Fibroblast of skin of scalp (primary cell): ENCODE measurements around the gene SLC39A10.
"Not testable (repeated sequence)": the region's sequence is repeated elsewhere in the genome, so short reads cannot be mapped to it uniquely, and the experiment has no call there.

Source experiments
- DNase-seq: peaks from one replicate; pipeline ENCODE4 v3.0.0-alpha.2; 2013

SLC39A10 gene

DNA sequence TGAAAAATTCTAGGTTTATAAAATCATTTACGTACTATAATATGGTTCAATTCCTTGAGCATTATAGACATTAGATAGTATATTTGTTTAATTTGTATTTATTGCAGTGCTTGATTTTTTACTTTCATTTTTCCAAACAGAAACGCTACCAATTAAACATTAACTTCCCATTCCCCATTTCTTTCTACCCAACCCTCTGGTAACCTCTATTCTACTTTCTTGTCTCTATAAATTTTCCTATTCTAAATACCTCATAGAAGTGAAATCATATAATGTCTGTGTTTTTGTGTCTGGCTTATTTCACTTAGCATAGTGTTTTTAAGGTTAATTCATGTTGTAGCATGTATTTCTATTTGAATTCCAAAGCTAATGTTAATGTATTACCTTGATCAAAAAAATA, 11.6 kb upstream of the SLC39A10 start:
- DNase-seq = no peak

DNA sequence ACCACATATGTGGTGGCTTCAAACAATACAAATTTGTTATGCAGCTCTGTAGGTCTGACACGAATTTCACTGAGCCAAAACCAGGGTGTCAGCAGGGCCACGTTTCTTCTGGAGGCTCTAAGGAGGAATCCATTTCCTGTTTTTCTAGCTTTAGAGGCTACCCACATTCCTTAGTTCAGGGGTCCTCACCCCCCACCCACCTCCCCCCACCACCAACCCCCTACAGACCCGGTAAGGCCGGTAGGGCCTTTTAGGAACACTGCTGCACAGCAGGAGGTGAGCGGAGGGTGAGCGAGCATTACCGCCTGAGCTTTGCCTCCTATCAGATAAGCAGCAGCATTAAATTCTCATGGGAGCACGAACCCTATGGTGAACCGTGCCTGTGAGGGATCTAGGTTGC, 10.6 kb upstream of the SLC39A10 start:
- DNase-seq = no peak

DNA sequence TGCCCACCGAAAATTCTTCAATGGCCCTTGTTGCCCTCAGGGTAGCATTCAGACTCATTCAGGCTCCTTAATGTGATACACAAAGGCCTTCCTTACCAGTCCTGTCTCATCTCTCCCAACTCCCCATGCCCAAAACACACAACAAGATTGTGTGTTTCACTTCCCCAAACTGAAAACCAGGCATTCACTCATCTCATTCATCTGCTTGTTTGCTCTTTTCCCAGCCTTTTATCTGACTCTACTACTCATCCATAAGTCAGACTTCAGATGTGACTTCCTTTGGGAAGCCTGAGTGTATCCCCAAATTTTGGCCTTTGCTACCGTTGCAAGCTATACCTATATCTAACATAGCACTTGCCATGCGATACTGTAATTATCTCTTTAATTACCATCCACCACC, 9.7 kb upstream of the SLC39A10 start:
- DNase-seq = no peak

DNA sequence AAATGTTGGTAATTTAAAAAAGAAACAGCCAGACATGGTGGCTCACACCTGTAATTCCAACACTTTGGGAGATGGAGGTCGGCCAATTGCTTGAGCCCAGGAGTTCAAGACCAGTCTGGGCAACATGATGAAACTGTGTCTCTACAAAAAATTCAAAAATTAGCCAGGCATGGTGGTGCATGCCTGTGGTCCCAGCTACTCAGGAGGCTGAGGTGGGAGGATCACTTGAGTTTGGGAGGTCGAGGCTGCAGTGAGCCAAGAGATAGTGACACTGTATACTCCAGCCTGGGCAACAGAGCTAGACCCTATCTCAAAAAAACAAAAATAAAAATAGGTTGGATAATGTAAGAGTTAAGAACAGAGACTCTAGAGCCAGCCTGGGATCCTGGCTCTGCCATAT, 8.7 kb upstream of the SLC39A10 start:
- not testable (repeated sequence) for DNase-seq

DNA sequence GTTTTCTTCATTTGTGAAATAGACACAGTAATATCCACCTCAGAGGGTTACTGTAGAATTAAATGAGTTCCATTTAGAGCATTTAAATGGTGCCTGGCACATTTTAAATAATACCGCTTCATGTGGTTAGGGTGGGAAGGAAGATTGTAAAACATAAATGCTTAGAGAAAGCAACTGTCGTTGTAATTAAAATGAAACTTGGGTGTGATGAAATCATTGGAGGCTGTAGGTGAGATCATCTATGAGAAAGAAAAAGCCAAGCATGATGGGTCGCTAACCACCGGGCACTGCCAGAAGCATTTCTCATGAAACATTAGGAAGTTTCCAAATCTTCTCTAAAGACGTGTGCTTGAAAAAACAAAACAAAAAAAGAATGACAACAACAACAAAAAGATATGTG, 8.2 kb upstream of the SLC39A10 start:
- DNase-seq = no peak

DNA sequence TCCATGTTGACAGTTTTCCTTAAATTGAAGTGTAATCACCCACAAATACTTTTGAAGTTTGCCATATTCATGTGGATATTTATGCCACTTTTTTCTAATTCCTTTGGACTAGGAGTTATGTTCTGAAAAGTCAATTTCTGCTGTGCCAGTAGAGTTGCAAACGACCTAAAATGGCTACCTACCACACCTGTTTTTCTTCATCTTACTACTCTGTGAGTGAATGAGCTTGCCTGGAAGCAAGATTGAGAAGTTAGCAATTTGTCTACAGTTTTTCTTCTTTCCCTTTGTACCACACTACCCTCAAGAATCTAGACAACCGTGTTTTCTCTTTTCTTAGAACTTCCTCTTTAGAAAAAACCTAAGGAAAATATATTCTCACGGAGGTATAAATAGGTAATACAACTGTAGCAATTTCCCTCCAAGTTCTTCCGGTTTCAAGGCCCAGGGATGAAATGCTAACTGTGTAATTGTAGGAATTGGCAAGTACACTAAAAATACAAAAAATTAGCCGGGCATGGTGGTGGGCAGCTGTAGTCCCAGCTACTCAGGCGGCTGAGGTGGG, 7.3 kb upstream of the SLC39A10 start:
- no peak for DNase-seq

DNA sequence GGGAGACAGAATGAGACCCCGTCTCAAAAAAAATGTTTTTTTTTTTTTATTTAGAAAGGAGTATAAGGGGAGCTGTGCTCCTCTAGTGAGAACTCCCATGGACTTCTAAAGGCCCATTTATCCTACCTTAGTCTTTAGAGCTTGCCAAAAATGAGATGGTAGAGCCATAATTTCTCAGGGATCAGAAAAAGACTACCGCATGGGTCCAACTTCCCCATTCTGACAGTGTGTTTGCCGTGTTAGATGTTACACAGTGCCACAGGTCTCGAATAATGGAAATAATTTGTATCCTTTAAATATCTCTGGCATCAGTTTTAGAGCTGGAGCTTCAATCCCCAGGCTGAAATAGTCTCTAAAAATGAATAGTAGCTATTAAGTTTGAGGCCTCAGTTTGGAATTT, 6.0 kb upstream of the SLC39A10 start:
- DNase-seq = no peak

DNA sequence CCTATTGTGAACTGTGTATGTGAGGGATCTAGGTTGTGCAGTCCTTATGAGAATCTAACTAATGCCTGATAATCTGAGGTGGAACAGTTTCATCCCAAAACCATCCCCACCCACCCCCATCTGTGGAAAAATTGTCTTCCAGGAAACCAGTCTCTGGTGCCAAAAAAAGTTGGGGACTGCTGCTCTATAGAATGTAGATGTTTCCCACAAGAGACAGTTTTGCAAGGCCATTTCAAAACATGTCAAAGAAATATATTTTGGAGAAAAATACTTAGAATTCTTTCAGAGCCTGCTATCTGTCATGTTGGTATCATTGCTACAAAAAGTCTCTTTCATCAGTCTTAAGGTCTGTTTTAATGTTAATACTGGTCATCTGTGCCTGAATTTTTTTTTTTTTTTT, 4.1 kb upstream of the SLC39A10 start:
- DNase-seq = peak; percentile 64

DNA sequence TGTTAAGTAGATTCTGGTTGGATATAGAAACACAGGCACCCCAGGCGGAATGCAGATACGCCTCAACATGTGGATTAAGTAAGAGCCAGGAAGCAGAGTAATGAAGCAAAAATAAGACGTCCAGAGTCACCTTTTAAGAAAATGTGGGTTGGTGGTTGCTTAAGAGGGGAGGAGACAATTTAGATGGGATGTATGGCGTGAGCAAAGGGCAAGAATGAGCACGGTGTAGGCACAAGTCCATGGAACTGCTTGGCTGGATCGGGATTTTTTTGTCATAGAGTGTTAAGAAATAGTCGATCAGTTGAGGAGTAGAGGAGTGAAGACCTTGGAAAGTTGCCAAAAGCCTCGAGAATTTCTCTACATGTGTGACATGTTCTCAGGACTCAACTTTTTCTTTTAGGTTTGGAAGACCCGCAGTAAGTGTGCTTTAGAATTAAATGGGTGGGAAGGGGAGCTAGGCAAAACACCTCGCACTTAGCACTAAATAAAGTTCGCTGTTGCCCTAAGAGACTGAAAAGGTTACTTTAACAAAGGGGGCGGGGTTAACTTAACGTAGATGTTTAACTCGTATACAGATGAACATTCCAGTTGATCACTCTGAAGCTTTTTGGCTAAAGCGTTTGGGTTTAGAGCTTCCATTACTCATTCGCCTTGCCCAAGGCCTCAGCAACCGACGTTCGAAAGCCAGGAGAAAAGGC, 716 bp upstream of the SLC39A10 start:
- DNase-seq = no peak

DNA sequence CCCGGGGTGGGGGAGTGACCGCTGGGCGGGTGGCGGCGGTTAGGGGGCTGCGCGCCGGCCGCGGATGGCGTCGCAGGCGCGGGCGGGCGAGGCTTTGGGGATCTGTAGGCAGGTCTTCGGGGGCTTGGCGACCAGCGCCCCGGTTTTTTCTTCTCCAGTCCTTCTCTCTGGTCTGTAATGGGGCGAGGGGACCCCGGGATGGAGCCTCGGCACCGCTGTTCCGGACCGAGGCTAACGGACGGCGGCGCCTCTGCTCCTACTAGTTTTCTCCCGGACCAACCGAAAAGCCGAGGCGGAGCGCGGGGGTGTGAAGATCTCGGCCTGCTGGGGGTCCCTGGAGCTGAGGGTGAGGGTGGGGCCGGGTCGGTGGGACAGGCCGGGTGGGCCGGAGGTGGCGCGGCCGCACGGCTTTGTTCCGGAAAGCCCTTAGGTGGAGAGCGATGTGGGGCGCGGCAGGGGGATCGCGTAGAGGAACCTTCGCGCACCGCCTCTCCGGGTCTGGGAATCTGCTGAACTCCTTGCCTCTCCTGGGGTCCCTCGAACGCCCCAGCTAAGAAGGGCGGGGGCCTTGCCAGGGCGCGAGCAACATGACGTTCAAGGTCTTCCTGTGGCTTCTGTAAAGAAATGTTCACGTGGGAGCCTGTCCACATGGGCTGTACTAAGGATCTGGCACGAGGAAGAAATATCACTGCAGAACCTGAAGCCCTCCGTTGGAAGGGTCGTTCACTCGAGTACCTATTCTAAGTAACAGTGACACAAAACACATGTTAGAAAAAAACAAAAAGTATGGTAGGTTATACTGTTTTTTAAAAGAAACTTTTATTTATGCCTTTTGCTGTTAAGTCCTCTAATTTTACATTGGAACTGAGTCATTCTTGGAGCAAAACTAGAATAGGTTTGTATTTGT, 861 bp downstream of the SLC39A10 start:
- DNase-seq = peak; percentile 71

DNA sequence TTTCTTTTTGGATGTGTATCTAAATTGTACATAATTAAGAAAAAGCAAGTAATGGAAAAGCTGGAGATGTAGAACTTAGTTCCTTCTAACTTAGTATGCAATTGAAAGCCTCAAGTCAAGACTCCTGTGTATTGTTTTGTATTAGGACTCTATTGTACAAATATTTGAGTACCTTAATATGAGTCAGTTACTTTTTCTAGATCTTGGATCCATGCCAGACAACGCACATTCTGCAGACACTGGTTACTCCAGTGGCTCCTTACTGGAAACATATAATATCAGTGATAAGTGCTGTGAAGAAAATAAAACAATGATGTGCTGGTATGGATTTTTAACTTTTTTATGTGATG, 1.5 kb downstream of the SLC39A10 start:
- DNase-seq = peak; percentile 68

DNA sequence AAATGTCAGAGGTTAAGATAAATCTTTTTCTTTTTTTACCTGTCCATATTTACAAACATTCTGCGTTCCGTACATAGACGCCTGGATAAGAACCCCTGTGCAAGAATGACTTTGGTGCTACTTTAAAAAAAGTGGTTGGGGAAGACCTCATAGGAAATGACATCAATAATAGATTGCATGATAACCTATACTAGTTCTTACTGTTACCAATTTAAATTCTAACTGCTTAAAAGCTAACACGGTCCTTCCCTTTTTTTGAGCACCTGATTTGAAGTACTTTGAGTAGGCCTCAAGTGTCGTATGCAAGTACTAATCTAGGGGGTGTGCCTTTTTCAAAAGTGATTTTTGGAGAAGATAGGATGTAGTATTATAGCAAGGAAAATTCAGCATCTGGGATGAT, 2.1 kb downstream of the SLC39A10 start:
- DNase-seq = no peak

DNA sequence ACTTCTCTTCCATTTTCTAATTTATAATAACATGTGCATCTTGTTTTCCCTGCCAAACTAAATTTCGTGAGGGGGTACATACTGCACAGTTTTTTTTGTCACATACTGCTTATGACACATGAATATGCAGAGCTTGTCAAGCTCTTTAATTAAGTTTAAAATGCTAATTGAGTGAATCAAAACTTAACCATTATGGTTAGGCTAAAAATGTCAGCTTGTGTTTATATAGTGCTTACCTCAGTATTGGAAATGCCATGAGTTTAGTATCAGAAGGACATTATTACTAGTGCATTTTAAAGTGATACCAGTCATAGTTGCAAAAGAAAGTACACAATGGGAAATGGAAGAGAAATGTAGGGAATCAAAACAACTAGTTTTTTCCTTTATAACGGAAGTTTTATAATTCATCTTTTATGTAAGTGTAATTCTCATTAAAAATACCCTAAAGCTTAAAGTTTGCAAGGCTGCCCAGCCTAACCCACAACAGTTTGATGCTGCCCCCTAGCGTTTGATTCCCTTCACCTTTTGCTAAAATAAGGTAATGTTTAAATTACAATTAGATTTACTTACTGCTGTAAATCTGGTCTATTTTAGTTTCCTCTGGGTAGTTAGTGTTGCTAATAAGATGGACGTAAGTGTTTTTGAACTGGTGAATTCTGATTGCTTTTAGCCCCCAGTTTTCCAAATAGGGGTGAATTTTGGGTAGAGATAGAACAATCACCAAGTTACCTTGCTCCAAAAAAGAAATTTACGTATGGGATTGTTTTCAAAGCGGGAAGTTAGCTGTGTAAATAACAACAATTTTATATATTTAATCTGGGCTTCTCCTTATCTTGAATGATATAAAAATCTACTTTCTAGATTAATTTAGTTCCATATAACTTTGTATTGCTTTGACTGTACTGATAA, 3.2 kb downstream of the SLC39A10 start:
- DNase-seq = peak; percentile 74

DNA sequence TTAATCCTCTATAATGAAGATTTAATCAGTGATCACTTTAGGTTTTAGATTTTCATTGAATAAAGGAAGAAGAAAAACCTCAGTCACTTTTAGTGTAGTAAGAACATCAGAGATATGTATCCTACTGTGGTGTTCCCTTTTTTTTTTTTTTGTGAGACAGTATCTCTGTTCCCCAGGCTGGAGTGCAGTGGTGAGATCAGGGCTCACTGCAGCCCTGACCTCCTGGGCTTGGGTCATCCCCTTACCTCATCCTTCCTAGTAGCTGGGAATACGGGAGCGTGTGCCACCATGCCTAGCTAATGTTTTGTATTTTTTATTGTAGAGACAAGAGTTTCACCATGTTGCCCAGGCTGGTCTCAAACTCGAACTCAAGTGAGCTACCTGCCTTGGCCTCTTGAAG, 5.1 kb downstream of the SLC39A10 start:
- no peak for DNase-seq

DNA sequence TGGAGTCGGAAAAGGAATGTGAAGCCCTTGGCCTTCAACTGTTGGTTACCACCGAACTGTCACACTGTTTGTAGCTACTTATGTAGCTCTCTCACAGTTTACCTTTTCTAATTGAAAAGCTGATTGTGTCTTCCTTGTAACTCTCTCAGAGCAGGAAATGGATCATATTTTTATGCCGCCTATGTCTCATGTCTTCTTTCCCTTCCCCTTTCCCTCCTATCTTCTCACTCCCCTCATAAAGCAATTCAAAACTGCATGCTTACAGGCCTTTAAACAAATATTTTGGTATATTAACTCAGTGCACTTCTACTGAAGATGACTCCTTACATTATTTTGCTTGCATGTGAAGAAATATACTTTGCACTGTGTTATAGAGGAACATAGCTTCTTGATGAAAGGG, 6.0 kb downstream of the SLC39A10 start:
- no peak for DNase-seq

DNA sequence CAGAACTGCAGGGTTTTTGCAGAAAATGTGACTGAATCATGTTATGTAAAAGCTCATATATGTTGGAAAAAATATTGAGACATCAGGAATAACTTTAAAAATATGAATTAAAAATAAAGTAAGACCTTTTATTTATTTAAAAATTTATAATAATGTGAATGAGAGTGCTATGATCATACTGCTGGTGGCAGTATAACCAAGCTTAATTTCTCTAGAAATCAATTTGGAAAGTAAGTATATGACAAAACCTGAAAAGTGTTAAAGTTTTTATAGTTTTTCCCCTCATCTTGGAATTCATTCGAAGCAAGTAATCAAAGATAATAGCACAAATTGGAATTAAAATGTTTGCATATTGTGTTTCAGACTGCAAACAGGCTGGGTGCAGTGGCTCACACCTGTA, 7.5 kb downstream of the SLC39A10 start:
- peak; percentile 33 for DNase-seq

DNA sequence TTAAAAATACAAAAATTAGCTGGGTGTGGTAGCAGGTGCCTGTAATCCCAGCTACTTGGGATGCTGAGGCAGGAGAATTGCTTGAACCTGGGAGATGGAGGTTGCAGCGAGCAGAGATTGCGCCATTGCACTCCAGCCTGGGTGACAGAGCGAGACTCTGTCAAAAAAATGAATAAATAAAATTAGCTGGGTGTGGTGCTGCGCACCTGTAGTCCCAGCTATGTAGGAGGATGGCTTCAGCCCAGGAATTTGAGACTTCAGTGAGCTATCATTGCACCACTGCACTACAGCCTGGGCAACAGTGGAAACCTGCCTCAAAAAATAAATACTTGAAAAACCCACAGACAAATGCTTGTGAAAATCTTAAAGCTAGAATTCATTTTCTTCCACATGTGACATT, 8.1 kb downstream of the SLC39A10 start:
- not testable (repeated sequence) for DNase-seq

DNA sequence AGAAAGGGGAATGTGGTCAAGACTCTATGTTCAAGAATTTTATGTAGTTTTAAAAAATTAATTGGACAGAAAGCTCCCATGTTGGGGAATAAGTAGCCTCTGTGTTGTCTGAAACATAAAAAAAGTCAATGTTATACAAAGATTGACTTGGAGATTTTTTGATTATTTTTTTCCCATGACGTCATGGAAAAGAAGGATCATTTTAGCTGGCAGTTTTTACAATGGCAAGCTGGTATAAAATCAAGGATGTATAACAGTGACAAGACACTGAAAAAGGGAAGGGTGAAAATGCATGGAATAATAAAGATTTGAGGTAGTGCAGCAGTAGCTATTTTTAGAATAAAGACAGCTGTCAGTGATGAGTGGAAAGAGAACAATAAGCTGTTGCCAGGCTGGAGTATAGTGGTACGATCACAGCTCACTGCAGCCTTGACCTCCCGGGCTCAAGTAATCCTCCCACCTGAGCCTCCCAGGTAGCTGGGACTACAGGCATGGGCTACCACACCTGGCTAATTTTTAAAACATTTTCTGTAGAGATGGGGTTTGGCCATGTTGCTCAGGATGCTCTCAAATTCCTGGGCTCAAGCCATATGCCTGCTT, 9.2 kb downstream of the SLC39A10 start:
- peak; percentile 4 for DNase-seq

DNA sequence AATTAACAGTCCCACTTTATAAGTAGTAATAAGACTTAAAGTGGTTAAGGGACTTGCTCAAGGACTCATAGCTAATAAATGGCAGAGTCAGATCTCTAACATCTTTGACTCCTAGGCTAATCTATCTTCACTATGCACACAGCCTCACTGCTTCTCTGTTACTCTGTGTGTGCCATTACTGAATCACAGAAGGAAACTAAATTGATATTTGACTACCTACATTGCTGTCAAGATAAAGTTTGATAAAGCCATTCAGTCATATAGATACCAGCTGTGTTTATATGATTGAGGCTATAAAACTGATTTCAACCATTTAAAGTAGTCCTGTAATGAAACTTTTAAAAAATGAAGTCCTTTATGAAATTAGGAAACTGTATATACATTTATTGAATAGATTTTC, 10.9 kb downstream of the SLC39A10 start:
- no peak for DNase-seq

DNA sequence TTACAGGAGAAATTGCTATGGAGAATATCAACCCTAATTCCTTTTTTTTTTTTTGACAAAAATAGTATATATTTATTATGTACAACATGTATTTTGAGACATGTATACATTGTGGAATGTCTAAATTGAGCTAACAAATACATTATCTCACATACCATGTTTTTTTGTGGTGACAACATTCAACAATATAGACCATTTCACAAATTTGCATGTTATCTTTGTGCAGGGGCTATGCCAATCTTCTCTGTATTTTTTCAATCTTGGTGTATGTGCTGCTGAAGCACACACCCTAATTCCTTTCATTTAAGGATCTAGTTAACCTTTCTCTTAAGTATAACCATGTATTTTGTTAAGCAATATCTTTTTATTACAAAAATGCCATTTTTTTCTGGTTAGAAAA, 13.2 kb downstream of the SLC39A10 start:
- no peak for DNase-seq

DNA sequence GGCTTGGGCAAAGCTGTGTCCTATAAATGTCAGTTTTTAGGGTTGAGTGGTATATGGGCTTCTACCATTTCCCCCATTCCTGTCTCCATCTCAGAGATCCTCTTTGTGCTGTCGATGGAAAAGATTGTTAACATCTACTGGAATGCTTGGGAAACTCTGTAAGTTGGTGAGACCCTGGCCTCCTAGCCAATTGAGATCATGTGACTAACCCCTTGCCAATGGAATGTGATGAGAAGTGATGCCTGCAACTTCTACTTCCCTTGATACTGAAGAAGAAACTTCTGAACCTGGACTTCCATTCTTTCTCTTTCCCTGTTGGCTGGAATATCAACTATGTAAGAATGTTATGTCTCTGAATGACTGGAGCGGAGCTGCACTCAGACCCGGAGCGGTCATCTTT, 14.5 kb downstream of the SLC39A10 start:
- peak; percentile 19 for DNase-seq

DNA sequence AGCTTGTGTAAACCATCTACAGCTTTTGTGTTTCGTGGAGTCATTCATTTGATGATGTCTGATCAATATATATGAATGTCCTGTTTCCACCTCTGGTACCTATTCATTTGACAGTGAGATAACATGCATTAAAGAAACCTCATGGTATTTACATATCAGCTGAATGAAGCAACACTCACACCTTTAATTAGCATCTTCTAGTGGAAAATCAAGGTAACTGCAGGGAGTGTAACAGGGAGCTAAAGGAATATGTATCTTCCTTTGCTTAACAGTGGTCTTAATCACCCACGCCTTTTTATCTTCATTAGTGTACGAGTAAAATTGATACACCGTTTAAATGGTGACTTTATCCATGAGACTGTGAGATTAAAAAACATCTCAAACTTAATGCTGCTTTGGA, 15.6 kb downstream of the SLC39A10 start:
- no peak for DNase-seq
